ENCODE data around the gene OCA2.
"Not testable (repeated sequence)": the region's sequence is repeated elsewhere in the genome, so short reads cannot be mapped to it uniquely, and the experiment has no call there.

The OCA2 gene

GRCh38 chr15:27850981-27851857, 247.9 kb downstream of the OCA2 start:
- TF ChIP-seq, protein P1, sequence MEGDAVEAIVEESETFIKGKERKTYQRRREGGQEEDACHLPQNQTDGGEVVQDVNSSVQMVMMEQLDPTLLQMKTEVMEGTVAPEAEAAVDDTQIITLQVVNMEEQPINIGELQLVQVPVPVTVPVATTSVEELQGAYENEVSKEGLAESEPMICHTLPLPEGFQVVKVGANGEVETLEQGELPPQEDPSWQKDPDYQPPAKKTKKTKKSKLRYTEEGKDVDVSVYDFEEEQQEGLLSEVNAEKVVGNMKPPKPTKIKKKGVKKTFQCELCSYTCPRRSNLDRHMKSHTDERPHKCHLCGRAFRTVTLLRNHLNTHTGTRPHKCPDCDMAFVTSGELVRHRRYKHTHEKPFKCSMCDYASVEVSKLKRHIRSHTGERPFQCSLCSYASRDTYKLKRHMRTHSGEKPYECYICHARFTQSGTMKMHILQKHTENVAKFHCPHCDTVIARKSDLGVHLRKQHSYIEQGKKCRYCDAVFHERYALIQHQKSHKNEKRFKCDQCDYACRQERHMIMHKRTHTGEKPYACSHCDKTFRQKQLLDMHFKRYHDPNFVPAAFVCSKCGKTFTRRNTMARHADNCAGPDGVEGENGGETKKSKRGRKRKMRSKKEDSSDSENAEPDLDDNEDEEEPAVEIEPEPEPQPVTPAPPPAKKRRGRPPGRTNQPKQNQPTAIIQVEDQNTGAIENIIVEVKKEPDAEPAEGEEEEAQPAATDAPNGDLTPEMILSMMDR (IDR thresholded peaks at IDR 0.05; ENCODE audit: low read depth, low read length, missing control alignments) = no peak
- no peak overlapping the region for H3K4me3 ChIP-seq (replicated peaks; ENCODE audit: low read depth, low read length)
- DNase-seq (ENCODE audit: extremely low read depth, low read depth) = no peak

GRCh38 chr15:27850050-27850449, 249.1 kb downstream of the OCA2 start:
- TF ChIP-seq, protein P1 (IDR thresholded peaks at IDR 0.05; ENCODE audit: low read depth, low read length, missing control alignments) = no peak
- DNase-seq (ENCODE audit: extremely low read depth, low read depth) = no peak
- no peak overlapping the region for H3K4me3 ChIP-seq (replicated peaks; ENCODE audit: low read depth, low read length)

DNA sequence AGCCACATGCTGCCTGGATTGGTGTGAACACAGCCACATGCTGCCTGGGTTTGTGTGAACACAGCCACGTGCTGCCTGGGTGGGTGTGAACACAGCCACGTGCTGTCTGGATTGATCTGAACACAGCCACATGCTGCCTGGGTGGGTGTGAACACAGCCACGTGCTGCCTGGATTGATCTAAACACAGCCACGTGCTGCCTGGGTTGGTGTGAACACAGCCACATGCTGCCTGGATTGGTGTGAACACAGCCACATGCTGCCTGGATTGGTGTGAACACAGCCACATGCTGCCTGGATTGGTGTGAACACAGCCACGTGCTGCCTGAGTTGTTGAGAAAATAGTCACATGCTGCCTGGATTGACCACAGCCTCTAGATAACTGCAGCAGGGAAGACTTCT, 250.2 kb downstream of the OCA2 start:
- not testable (repeated sequence) for DNase-seq (ENCODE audit: extremely low read depth, low read depth); H3K4me3 ChIP-seq (replicated peaks; ENCODE audit: low read depth, low read length)

- no peak overlapping the region for H3K4me3 ChIP-seq (replicated peaks; ENCODE audit: low read depth, low read length)
- DNase-seq (ENCODE audit: extremely low read depth, low read depth) = no peak
- TF ChIP-seq, protein P1 (IDR thresholded peaks at IDR 0.05; ENCODE audit: low read depth, low read length, missing control alignments) = no peak
Observed at GRCh38 chr15:27847775-27848710, 251.1 kb downstream of the OCA2 start.

GRCh38 chr15:27846722-27847395, 252.3 kb downstream of the OCA2 start:
- TF ChIP-seq, protein P1 (IDR thresholded peaks at IDR 0.05; ENCODE audit: low read depth, low read length, missing control alignments) = no peak
- H3K4me3 ChIP-seq (replicated peaks; ENCODE audit: low read depth, low read length) = no peak overlapping the region
- DNase-seq (ENCODE audit: extremely low read depth, low read depth) = no peak

DNA sequence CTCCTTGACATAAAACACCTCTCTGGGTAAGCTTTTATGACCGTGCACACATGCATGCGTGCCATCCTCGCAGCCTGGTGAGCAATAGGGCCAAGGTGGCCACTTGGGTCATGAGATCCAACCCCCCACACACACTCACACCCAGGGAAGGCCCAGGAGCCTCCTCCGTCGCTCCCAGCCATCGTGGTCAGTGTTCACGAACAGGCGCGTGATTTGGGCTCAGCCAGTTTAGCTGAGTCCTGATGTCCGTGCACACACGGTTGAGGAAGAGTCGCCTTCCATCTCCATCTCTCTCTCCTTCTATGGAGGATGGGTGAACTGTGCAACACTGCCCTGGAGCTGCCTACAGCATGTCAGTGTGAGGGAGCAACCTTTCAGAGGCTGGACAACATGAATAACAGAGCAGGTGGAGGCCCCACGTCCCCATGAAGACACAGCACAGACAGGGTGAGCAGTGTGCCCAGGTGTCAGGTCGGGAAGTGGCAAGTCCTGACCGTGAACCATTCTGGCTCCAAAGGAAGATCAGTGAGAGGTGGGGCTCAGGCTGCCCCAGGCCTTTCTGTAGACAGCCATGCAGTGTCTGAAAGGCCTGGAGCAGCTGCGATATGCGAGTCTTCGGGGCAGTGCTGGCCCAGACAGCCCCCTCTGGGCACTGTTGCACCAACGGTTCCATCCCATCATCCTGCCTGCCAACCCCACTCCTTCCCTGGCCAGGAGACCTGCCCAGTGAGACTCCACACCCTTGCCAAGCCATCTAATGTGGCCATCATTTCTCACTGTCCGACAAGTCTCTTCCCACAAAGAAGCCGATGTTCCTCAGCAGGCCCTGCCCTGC, 253.4 kb downstream of the OCA2 start:
- TF ChIP-seq, protein P1 (IDR thresholded peaks at IDR 0.05; ENCODE audit: low read depth, low read length, missing control alignments) = no peak
- DNase-seq (ENCODE audit: extremely low read depth, low read depth) = no peak

More for the DNA sequence above, 253.4 kb downstream of the OCA2 start:
- H3K4me3 ChIP-seq (replicated peaks; ENCODE audit: low read depth, low read length) = no peak overlapping the region

Measured in HFF-Myc (cell line).